GM19455 (cell line): Measurements from ENCODE around the gene RTP5.

Experiments
- ATAC-seq: cut with Tn5 transposase; IDR thresholded peaks from one replicate; pipeline ENCODE4 v1.9.1; 2021; ENCODE audit not compliant: unreplicated experiment

Gene RTP5

GRCh38 chr2:241886840-241887447, 17.4 kb downstream of the RTP5 start:
- ATAC-seq = no peak

- ATAC-seq = no peak
Observed at GRCh38 chr2:241887806-241888522, 18.4 kb downstream of the RTP5 start.

DNA sequence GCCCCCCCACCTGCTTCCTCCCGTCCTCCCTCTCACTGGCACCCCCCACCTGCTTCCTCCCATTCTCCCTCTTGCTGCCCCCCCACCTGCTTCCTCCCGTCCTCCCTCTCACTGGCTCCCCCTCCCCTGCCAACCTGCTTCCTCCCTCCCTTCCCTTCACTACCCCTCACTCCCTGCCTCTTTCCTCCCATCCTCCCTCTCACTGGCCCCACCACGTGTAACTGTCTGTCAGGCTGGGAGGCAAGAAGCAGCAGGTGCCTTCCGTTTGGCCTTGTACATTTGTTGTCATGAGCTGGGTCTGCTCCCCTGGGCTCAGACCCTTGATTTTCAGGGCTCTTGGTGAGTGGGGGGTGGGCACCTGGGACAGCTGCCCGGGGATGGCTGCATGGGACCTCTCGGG, 19.1 kb downstream of the RTP5 start:
- ATAC-seq = no peak

DNA sequence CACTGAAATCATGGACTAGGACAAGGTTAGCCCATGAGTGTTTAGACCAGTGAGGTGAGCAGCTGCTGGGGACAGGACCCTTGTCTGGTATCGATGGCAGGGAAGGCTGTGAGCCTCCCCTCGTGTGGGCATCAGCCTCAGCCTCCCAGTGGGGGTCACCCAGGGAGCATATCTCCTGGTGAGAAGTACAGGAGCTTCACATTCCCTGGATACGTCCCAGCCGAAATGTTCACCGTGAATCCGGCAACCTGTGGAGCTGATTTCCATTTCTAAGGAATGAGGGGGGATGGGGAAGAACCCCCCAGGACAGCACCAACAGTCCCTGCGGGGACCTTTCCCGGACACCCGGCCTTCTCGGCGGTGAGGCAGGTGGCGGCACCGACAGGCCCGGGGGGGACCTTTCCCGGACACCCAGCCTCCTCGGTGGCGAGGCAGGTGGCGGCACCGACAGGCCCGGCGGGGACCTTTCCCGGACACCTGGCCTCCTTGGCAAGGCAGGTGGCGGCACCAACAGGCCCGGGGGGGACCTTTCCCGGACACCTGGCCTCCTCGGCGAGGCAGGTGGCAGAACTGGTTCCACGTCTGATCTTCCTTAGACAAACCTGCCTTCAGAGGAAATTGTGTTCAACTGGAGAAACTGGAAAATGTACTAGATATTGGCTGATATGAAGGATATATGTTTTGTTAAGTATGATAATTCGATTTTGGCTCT, 21.2 kb downstream of the RTP5 start:
- no peak for ATAC-seq

GRCh38 chr2:241891315-241891987, 21.9 kb downstream of the RTP5 start:
- ATAC-seq = no peak

- ATAC-seq = no peak
Observed at GRCh38 chr2:241891988-241892298, 22.4 kb downstream of the RTP5 start.

DNA sequence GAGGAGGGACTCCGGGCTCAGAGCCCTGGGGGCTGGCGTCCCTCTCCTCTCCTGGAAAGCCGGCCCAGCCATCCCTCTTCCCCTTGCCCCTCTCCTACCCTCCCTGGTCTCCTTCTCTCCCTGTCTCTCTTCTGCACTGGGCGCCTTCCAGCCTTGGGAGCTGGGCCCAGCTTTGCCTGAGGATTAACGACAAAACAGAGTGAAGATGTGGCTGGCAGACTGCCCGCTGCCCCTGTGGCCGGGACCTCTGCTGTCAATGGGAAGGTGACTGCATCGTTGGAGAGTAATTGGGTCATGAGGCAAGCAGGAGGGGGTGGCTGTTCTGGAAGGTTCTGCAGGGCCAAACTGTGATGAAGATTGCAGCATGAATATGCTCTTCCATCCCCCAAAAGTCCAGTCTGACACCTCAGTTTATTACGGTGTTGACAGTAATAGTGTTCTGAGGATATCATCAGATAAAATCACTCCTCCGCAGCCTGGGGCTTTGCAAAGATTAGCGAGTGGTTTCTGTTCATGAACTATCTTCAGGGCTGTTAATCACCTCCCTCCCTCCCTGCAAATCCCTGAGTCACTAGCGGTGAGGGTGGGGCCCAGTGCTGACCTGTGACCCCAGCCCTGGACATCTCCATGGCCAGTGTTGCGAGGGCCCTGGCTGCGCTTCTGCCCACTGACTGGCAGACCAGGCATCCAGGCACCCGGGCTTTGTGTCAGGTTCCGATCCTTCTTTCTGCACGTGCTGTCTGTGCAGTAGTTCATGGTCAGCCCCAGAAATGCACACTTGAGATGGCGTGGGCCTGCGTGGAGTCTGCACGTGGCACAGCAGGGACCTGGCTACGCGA, 23.0 kb downstream of the RTP5 start:
- ATAC-seq = no peak

DNA sequence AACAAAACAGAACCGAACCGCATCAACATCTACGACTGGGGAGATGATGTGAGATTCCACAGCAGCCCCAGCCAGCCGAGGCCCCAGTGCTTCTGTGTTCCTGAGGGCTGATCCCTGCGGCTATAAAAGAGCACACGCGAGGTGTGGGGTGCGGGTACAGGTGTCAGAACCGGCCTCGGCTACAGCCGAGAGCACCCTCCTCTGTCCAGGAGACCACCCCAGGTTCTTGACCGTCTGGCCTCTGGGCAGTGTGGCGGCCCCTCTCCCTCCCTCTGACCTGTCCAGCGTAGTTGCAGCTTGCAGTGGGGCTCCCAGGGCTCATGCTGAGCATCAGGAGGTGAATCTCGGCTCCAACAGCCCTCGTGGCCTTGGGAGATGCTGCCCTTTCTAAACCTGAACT, 23.7 kb downstream of the RTP5 start:
- ATAC-seq = no peak

DNA sequence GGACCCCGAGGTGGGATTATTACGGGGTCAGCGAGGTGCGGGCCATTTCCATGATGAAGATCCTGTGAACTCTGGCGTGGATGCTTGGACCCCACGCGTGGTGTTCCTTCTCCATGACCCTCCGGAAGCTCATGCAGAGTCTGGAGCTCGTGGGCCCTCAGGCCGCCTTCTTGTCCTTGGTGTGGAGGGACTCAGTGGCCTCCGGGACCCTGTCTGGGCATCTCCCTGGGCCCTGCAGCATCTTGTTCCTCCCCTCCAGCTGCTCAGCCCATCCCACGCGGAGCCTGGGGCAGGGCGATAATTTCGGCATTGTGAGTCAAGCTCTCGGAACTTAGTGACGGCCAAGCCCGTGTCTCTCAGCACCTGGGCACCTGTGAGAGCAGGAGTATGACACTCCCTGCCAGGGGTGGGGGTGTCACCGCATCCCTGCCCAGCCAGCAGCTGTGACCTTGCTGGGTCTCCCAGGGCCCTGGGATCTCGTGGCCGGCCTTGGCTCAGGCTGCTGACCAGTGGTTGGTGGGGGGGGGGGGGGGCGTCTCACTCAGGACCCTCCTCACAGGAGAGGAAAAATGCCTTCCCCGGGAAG, 24.6 kb downstream of the RTP5 start:
- no peak for ATAC-seq

- no peak for ATAC-seq
Observed at GRCh38 chr2:241894681-241895426, 25.3 kb downstream of the RTP5 start.

- ATAC-seq = no peak
Observed at GRCh38 chr2:241895427-241895711, 25.8 kb downstream of the RTP5 start.

GRCh38 chr2:241895712-241896641, 26.4 kb downstream of the RTP5 start:
- ATAC-seq = no peak

GRCh38 chr2:241896746-241897201, 27.2 kb downstream of the RTP5 start:
- no peak for ATAC-seq

GRCh38 chr2:241897231-241897916, 27.8 kb downstream of the RTP5 start:
- no peak for ATAC-seq

GRCh38 chr2:241898463-241899270, 29.1 kb downstream of the RTP5 start:
- no peak for ATAC-seq

- ATAC-seq = no peak
Observed at GRCh38 chr2:241900251-241901017, 30.9 kb downstream of the RTP5 start.

- no peak for ATAC-seq
Observed at GRCh38 chr2:241901018-241901380, 31.5 kb downstream of the RTP5 start.
